HG03060 (cell line): Measurements from ENCODE around the gene ZBTB32.
"Not testable (repeated sequence)": the region's sequence is repeated elsewhere in the genome, so short reads cannot be mapped to it uniquely, and the experiment has no call there.

Source experiments
- ATAC-seq: cut with Tn5 transposase; IDR thresholded peaks from one replicate; pipeline ENCODE4 v1.9.1; 2021; ENCODE audit warnings: low read depth, moderate number of reproducible peaks; ENCODE audit not compliant: unreplicated experiment

The ZBTB32 gene, protein sequence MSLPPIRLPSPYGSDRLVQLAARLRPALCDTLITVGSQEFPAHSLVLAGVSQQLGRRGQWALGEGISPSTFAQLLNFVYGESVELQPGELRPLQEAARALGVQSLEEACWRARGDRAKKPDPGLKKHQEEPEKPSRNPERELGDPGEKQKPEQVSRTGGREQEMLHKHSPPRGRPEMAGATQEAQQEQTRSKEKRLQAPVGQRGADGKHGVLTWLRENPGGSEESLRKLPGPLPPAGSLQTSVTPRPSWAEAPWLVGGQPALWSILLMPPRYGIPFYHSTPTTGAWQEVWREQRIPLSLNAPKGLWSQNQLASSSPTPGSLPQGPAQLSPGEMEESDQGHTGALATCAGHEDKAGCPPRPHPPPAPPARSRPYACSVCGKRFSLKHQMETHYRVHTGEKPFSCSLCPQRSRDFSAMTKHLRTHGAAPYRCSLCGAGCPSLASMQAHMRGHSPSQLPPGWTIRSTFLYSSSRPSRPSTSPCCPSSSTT

DNA sequence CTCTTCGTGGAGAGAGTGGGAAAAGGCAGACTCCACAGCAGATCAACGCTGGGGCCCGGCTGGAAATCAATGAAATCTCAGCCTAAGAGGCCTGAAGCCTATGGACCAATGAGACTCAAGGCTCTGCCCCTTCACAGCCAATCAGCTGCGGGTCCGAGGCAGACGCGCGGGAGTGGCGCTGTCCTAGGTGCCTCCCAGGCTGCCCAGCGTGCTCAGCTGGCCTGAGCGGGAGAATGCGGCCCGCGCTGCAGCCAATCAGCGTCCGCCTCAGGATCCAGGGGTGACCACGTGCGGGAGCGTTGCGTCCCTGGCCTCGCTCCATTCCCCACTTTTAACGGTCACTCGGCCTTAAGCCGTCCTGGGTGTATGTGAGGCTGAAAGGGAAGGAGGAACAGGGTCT is at the start of gene ZBTB32:
Gene ZBTB32 (plus strand): TSS at position 341 of the 400 bp plus-strand sequence. CDS start 10,069 bp downstream, outside the sequence.
- no peak for ATAC-seq

DNA sequence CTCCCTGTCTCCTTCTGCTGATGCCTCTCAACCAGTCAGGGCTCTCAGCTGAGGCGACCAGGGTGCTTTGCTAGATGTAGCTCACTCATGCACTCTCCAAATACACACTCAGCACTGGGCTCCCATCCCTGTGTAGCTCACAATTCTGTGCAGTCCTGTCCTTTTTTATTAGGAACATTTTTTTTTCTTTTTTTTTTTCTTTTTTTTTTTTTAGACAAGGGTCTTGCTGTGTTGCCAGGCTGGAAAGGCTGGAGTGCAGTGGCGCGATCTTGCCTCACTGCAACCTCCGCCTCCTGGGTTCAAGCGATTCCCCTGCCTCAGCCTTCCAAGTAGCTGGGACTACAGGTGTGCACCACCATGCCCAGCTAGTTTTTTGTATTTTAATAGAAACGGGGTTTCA is 49.5 kb upstream of the ZBTB32 start:
- not testable (repeated sequence) for ATAC-seq

DNA sequence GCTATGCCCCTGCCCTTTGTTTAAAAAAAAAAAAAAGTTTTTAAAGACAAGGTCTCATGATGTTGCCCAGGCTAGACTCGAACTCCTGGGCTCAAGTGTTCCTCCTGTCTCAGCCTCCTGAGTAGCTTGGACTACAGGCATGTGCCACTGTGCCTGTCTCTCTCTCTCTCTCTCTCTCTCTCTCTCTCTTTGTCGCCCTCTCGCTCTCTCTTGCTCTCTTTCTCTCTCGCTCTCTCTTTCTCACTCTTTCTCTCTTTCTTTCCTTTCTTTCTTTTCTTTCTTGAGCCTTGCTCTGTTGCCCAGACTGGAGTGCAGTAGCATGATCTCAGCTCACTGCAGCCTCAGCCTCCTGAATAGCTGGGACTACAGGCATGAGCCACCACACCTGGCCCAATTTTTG is 48.8 kb upstream of the ZBTB32 start:
- ATAC-seq: no peak

GRCh38 chr19:35656700-35657099 is 47.7 kb upstream of the ZBTB32 start:
- ATAC-seq: no peak

DNA sequence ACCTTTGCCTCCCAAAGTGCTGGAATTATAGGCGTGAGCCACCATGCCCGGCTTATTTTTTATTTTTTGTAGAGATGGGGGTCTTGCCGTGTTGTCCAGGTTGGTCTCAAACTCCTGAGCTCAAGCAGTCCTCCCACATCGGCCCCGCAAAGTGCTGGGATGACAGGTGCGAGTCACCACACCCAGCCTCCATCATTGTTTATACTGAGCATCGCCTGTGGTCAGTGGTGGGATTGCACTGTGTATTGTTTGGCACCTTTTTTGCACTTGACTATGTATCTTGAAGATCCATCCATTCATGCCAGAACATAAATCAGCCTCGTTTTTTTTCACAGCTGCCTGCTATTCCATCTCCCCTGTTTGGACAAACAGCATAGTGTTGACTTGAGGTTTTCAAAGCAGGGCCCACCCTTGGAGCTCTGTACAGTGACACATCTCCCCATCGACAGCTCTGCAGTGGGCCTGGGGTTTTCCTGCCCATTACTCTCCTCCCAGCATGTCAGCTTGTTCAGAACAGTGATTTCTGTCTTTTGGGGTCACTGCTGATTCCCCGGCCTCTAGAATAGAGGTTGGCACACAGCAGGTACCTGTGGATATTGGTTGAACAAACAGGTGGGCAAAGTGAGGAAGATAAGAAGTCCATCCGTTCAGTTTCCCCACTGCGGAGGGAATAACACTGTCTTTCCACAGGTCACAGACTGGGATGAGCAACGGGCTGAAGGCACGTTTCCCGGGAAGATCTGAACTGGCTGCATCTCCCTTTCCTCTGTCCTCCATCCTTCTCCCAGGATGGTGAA is 46.3 kb upstream of the ZBTB32 start:
- no peak for ATAC-seq

GRCh38 chr19:35661995-35662340 is 42.4 kb upstream of the ZBTB32 start:
- no peak for ATAC-seq

DNA sequence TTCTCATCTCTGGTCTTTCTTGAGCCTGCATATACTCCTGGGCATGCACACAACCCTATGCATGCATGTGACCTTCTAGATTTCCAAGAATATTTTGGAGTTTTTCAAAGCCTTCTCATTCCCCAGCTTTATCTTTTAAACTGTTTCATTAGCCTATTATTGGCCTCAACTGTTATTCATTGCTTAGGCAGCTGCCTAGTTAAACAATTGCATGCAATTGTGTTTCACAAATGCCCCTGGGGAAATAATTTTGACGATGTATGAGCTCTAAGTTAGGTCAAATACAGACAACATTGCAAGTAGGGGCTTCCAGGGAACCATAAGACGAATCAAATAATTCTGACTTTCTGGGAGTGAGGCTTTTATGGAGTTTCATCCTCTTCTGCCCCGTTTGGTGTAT is 40.4 kb upstream of the ZBTB32 start:
- ATAC-seq: no peak

DNA sequence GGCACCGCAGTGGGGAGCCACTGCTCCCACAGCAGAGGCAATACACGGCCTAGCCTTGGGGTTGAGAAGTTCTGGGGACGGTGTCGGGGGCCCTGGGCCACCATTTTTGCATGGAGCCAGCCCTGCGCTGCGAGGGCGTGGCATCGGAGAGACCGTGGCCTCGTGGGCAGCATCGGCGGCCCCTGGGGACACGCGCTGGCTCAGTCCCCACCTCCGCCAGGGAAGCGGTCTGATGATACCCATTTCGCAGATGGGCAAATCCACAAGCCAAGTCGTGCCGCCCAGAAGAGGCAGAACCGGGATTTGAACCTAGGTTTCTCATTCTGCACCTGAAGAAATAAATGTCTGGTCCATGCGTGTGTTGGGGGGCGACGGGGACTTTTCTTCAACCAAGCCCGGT is 39.2 kb upstream of the ZBTB32 start:
- ATAC-seq: no peak

- no peak for ATAC-seq
Measured at GRCh38 chr19:35665604-35666003, 38.8 kb upstream of the ZBTB32 start.

GRCh38 chr19:35666251-35666913 is 38.0 kb upstream of the ZBTB32 start, which contains the start of gene UPK1A:
TSS of gene UPK1A (plus strand) at chr19:35666517. CDS start at chr19:35666813, 296 bp downstream.
- ATAC-seq: no peak

DNA sequence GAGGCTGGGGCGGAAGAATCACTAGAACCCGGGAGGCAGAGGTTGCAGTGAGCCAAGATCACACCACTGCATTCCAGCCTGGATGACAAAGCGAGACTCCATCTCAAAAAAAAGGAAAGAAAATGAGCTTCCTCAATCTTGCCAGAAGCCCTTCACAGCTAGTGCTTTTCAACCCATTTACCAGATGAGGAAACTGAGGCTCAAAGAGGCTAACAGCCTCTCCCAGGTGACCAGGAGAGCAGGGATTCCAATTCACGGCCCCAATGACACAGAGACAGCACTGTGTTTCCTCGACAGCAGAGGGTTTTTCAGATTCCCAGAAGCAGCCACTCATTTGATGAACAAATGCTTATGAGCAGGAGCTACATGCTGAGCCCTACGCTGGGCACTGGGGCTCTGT is 34.8 kb upstream of the ZBTB32 start:
- no peak for ATAC-seq

DNA sequence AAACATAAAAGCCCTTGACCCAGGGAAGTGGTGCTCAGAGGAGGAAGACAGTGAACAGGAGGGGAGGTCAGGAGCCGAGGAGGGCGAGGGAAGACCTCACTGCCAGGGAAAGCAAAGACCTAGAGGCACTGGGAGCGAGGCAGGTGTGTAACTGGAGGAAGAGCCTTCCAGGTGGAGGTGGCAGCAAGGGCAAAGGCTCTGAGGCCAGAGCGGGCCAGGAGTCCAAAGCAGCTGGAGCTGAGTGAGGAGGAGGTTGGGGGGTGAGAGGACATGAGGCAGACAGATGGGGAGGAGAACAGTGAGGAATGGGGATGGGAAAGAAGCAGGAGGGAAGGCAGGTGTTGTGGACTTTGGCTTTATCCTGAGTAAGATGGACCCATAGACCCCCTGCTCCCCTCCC is 34.4 kb upstream of the ZBTB32 start:
- ATAC-seq: no peak

DNA sequence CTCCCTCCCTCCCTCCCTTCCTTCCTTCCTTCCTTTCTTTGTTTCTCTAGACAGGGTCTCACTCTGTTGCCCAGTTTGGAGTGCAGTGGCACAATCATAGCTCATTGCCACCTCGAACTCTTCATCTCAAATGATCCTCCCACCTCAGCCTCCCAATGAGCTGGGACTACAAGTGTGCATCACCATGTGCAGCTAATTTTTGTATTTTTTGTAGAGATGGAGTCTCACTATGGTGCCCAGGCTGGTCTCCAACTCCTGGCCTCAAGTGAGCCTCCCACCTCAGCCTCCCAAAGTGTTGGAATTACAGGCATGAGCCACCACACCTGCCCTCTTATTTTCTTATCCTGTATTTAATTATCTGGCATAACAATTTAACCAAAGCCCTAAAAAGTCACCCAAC is 33.7 kb upstream of the ZBTB32 start:
- no peak for ATAC-seq

DNA sequence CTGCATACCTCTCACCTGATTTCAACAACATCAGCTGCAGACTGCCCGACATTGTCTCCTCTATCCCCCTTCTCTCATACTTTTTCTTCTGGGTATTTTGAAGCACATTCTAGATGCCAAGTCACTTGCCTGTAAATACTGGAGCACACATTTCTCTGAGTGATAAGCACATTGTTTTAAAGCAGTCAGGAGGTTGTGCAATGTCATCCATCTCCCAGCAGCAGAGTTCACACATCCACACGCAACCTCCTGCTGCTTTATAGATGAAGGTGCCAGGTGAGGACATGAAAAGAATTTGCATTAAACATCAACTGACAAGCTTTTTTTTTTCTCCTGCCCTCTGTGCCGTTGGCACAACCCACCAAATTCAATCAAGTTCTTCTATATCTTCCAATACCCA is 32.5 kb upstream of the ZBTB32 start:
- no peak for ATAC-seq

GRCh38 chr19:35673121-35673804 is 31.1 kb upstream of the ZBTB32 start:
- ATAC-seq: no peak

- ATAC-seq: no peak
Measured at GRCh38 chr19:35675589-35676140, 28.7 kb upstream of the ZBTB32 start.

DNA sequence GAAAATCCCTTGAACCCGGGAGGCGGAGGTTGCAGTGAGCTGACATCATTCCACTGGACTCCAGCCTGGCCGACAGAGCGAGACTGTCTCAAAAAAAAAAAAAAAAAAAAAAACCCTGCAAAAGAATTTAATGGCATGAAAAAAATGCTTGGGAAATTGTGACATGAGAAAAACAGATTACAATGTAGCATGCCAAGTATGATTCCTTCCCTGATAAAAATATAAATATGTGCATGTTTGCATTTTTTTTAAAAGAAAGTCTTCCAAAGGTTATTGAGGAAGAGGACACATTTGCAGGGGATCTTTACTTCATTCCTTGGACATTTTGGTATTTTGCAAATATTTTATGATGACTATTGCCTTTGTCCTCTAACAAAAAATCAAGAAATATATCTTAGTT is 14.5 kb upstream of the ZBTB32 start:
- no peak for ATAC-seq

DNA sequence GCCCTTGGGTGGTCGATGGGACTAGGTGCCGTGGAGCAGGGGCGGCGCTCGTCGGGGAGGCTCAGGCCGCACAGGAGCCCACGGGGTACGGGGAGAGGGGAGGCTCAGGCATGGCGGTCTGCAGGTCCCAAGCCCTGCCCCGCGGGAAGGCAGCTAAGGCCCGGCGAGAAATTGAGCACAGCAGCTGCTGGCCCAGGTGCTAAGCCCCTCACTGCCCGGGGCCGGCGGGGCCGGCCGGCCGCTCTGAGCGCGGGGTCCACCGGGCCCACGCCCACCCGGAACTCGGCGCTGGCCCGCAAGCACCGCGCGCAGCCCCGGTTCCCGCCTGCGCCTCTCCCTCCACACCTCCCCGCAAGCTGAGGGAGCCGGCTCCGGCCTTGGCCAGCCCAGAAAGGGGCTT is 13.3 kb upstream of the ZBTB32 start:
- ATAC-seq: not testable (repeated sequence)

DNA sequence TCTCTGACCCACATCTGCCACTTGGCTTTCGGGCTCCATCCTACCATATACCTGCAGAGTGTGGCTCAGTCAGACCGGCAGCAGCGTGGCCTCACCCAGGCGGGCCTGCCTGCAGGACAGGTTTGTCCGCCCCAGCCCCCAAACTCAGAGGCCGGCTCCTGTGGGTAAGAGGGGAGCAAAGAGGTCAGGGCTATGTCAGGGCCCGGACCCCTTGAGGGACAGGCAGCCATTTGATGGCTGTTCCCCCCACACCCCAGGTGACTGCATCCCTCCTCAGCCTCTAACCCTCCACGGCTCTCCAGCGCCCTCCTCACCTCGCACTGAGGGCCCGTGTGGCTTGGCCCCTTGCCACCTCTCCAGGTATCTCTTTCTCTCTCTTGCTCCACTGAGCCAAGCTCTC is 12.3 kb upstream of the ZBTB32 start:
- ATAC-seq: no peak

GRCh38 chr19:35693422-35693821 is 10.9 kb upstream of the ZBTB32 start:
- ATAC-seq: no peak
